HEK293T (cell line): Measurements from ENCODE around the gene RPL38.
"Not testable (repeated sequence)": the region's sequence is repeated elsewhere in the genome, so short reads cannot be mapped to it uniquely, and the experiment has no call there.

Source experiments
- CTCF ChIA-PET: fragments of 350-600 bp; formaldehyde crosslinking; extraction: SDS; loops from one replicate; lab custom pipeline; 2021; ENCODE audit warnings: antibody characterized with exemption, inconsistent platforms; lab: Yijun Ruan, JAX
- POLR2A ChIA-PET: fragments of 350-600 bp; formaldehyde crosslinking; extraction: SDS; loops from one replicate; lab custom pipeline; 2020; ENCODE audit warnings: antibody characterized with exemption, inconsistent platforms; lab: Yijun Ruan, JAX
- DNase-seq: peaks from one replicate; pipeline ENCODE4 v3.0.0; 2012; ENCODE audit warnings: mixed read lengths; ENCODE audit errors: extremely low spot score
- ARNT ChIP-seq: fragments of 450-650 bp; IDR thresholded peaks from 2 replicates; pipeline ENCODE4 v1.6.1; 2017; ENCODE audit warnings: mild to moderate bottlenecking
- BHLHE40 ChIP-seq: fragments of 450-650 bp; IDR thresholded peaks from 2 replicates; pipeline ENCODE4 v1.6.1; 2016; ENCODE audit warnings: mild to moderate bottlenecking, moderate library complexity, borderline replicate concordance
- CTBP1 ChIP-seq: fragments of 450-650 bp; IDR thresholded peaks from 2 replicates; pipeline ENCODE4 v1.6.1; 2016; ENCODE audit warnings: borderline replicate concordance
- ELF4 ChIP-seq: fragments of 450-650 bp; IDR thresholded peaks from 2 replicates; pipeline ENCODE4 v1.6.1; 2017; ENCODE audit warnings: antibody characterized with exemption
- FOXA1 ChIP-seq: fragments of 450-650 bp; IDR thresholded peaks from 2 replicates; pipeline ENCODE4 v1.6.1; 2016; ENCODE audit warnings: mild to moderate bottlenecking
- FOXK2 ChIP-seq: fragments of 450-650 bp; IDR thresholded peaks from 2 replicates; pipeline ENCODE4 v1.6.1; 2016; ENCODE audit warnings: mild to moderate bottlenecking
- FOXM1 ChIP-seq: fragments of 450-650 bp; IDR thresholded peaks from 2 replicates; pipeline ENCODE4 v1.6.1; 2017; ENCODE audit warnings: mild to moderate bottlenecking, borderline replicate concordance
- HDGF ChIP-seq: fragments of 450-650 bp; IDR thresholded peaks from 2 replicates; pipeline ENCODE4 v1.6.1; 2017; ENCODE audit warnings: antibody characterized with exemption, borderline replicate concordance
- L3MBTL2 ChIP-seq: fragments of 450-650 bp; conservative IDR thresholded peaks from 2 replicates; pipeline ENCODE4 v1.6.1; 2016; ENCODE audit warnings: mild to moderate bottlenecking
- LEF1 ChIP-seq: fragments of 450-650 bp; IDR thresholded peaks from 2 replicates; pipeline ENCODE4 v1.6.1; 2017; ENCODE audit warnings: mild to moderate bottlenecking, borderline replicate concordance
- NFRKB ChIP-seq: fragments of 450-650 bp; IDR thresholded peaks from 2 replicates; pipeline ENCODE4 v1.6.1; 2016; ENCODE audit warnings: mild to moderate bottlenecking, moderate library complexity
- SP1 ChIP-seq: fragments of 450-650 bp; IDR thresholded peaks from 2 replicates; pipeline ENCODE4 v1.6.1; 2017
- SUZ12 ChIP-seq: fragments of 450-650 bp; IDR thresholded peaks from 2 replicates; pipeline ENCODE4 v1.6.1; 2016; ENCODE audit warnings: mild to moderate bottlenecking
- TARDBP ChIP-seq: fragments of 450-650 bp; IDR thresholded peaks from 2 replicates; pipeline ENCODE4 v1.6.1; 2016
- ZNF384 ChIP-seq: fragments of 450-650 bp; IDR thresholded peaks from 2 replicates; pipeline ENCODE4 v1.6.1; 2016
- TF ChIP-seq, protein P1 (sequence below): fragments of 450-650 bp; IDR thresholded peaks from 2 replicates; pipeline ENCODE4 v1.6.1; 2016

The RPL38 gene

DNA sequence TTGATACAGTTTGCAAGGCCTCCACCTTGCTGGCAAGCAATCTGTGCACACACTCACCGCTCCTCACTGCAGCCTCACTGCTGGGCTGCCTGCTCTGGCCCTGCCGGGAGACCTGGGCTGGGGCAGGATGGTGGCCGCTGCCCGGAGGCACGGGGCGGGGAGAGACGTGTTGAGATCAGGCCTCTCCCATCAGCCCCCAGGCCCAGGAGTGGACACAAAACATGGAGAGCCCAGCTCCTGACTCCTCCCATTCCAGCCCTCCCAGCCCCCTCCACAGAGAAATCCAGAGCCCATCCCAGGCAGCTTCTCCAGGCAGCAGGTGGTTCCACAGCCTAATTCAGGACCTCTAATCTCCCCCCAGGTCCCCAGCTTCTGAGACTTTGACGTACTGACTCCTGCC is 23.1 kb upstream of the RPL38 start:
- ChIA-PET POLR2A (no interaction called here), CTCF (interaction anchor here (0.6 to 3.3 kb wide), 3 partner anchors 10 to 90 kb away, joined by 3 to 11 read pairs (median 3); no protein-coding TSS in a partner anchor)
- TF ChIP-seq SUZ12 (no peak), ELF4 (no peak), FOXA1 (no peak), BHLHE40 (no peak), SP1 (no peak), L3MBTL2 (no peak), LEF1 (no peak), CTBP1 (no peak), FOXK2 (no peak), NFRKB (no peak), FOXM1 (no peak), ZNF384 (no peak), HDGF (no peak)
- no peak for DNase-seq

DNA sequence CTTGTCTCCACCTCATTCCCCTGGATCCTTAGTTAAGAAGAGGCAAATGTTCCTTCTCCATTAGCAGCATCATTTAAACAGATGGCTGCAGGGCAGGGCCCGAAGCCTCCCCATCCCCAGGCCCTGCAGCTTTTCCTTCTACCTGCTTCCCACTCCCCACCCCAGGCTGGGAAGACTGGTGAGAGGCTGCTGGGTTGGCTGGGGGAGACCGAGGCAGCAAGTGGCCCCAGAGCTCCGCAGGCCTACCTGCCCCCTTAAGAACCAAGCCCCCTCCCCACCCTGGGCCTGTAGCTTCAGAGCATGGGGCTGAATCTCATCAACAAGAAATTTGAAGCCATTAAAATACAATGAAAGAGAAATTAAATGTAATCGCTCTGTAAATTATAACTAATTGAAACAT is 22.1 kb upstream of the RPL38 start:
- TF ChIP-seq FOXM1 (no peak), SP1 (no peak), FOXA1 (no peak)

DNA sequence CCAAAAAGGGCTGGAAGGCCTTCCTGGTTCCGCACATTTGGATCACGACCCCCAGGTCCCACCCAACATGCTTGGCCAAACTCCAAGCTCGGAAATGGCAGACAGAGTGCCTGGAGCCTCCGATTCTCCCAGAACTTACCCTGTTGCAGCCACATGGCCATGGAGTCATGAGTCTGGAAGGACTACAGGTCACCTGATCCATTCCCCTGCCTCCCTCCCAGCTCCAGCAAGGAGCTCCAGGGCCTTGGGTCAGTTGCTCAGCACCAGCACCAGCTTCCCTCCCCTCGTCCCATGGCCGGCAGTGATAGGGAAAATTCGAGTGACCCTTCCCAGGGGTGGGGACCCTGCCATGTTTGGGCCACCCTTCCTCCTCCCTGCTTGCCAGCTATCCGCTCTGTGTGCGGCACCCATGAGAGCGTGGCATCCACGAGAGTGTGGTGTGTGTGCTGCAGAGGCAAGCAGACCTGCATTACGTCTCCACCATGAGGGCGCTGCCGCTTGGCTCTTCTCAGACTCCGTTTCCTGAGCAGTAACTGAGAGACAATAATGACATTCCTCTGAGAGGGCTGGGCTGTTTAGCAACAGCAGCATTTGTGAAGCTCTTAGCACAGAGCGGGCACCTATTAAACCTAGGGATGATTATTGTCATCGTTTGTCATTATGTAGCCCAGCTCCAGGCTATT is 21.3 kb upstream of the RPL38 start:
- DNase-seq: no peak
- CTCF ChIA-PET: interaction anchor here (3.3 kb wide), 1 partner anchor 17 kb away, joined by 11 read pairs; no protein-coding TSS in a partner anchor
- TF ChIP-seq ZNF384 (no peak), L3MBTL2 (no peak), HDGF (no peak), SP1 (no peak)
- POLR2A ChIA-PET: no interaction called here

More for the DNA sequence above, 22.1 kb upstream of the RPL38 start:
- CTCF ChIA-PET: interaction anchor here (3.3 kb wide), 1 partner anchor 18 kb away, joined by 11 read pairs; no protein-coding TSS in a partner anchor
- POLR2A ChIA-PET: no interaction called here
- DNase-seq: no peak

DNA sequence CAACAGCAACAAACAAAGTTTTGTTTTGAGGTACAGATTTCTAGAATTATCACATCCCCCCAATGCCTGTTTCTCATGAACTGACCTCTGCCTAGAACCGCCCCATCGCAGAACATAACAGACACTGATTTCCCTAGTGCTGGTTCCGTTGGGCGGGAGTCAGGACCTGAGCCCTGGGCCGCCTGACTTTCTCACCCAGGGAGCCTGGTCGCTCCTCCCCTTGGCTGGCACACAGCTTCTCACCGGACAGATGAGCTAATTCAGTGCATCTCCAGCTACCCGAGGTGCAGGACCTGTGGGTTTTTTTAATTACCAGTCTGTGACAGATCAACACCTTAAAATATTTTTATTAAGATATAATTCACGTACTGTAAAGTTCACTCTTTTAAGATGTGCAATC is 20.1 kb upstream of the RPL38 start:
- ChIA-PET POLR2A (no interaction called here), CTCF (no interaction called here)
- no peak for TF ChIP-seq ELF4
- no peak for DNase-seq

DNA sequence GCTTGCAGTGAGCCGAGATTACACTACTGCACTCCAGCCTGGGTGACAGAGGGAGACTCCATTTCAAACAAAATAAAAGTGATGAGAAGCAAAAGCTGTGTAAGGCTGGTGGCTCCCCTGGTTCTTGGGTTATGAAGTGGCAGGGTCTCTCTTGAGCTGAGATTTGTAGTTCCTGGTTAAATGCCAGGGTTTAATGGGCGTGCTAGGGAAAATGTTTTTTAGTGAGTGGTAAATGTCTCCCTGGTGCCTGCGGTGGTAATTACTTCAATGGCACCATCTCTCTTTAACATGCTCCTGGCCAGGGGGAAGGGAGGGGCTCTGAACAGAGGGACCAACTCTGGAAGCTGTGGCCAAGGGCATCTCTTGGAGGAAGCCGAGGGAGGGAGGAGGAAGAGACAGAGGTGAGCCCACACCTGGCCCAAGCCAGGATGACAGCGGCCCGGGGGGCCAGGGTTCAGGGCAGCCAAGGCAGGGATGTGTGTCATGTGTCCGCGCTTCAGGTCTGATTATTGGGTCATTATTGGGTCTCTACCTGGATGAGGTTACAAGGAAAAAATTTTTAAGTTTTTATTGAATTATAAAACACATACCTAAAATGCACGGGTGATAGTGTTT is 17.8 kb upstream of the RPL38 start:
- TF ChIP-seq SUZ12 (no peak), FOXA1 (no peak), BHLHE40 (no peak), ELF4 (no peak), ZNF384 (no peak), NFRKB (no peak), ARNT (no peak), SP1 (no peak), CTBP1 (no peak), HDGF (no peak), TARDBP (no peak), FOXM1 (no peak), LEF1 (no peak)
- ChIA-PET POLR2A (no interaction called here), CTCF (interaction anchor here (2.6 kb wide), 1 partner anchor 15 kb away, joined by 17 read pairs; no protein-coding TSS in a partner anchor)
- DNase-seq: no peak

DNA sequence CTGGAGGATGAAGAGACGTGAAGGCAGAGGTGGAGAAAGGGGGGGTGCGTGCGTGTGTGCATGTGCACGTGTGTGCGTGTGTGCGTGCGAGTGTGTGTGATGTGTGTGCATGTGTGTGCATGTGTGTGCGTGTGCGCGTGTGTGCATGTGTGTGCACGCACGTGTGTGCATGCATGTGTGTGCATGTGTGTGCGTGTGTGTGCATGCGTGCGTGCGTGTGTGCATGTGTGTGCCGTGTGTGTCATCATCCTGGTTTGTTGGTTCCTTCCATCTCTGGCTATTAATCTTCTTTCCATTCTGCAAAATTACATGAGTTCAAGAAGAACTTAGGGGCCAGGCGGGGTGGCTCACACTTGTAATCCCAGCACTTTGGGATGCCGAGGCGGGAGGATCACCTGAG is 17.0 kb upstream of the RPL38 start:
- TF ChIP-seq L3MBTL2 (no peak), NFRKB (no peak), ARNT (no peak), FOXA1 (no peak), SUZ12 (no peak), BHLHE40 (no peak), SP1 (no peak), FOXK2 (no peak), HDGF (no peak), CTBP1 (no peak), LEF1 (no peak), FOXM1 (no peak)
- TF ChIP-seq, protein P1, sequence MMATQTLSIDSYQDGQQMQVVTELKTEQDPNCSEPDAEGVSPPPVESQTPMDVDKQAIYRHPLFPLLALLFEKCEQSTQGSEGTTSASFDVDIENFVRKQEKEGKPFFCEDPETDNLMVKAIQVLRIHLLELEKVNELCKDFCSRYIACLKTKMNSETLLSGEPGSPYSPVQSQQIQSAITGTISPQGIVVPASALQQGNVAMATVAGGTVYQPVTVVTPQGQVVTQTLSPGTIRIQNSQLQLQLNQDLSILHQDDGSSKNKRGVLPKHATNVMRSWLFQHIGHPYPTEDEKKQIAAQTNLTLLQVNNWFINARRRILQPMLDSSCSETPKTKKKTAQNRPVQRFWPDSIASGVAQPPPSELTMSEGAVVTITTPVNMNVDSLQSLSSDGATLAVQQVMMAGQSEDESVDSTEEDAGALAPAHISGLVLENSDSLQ: no peak
- ChIA-PET CTCF (interaction anchor here (2.6 kb wide), 1 partner anchor 14 kb away, joined by 17 read pairs; no protein-coding TSS in a partner anchor), POLR2A (no interaction called here)
- DNase-seq: no peak

DNA sequence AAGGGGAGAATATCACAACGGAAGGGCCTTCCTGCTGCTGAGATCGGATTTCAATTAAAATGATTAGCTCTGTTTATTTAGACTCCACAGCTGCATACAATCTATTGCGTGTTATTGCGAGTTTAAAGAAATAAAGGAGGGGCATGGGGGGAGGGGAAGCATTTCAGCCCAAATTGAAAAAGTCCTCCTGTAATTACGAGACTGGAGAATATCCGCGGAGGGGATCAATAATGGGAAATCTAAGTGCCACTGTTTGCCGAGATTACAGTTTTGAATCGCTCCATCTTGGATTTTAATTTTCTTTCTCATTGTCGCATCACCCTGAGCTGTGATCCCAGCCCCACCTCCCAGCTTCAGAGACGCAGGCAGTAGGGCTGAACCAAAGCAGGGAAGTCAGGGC is 15.7 kb upstream of the RPL38 start:
- CTCF ChIA-PET: interaction anchor here (2.6 kb wide), 1 partner anchor 13 kb away, joined by 17 read pairs; no protein-coding TSS in a partner anchor
- TF ChIP-seq TARDBP (no peak), SUZ12 (no peak), NFRKB (no peak), FOXK2 (no peak), CTBP1 (no peak), LEF1 (no peak), HDGF (no peak), ZNF384 (no peak), SP1 (no peak), L3MBTL2 (no peak), BHLHE40 (no peak)
- TF ChIP-seq, protein P1: no peak
- POLR2A ChIA-PET: no interaction called here
- no peak for DNase-seq

DNA sequence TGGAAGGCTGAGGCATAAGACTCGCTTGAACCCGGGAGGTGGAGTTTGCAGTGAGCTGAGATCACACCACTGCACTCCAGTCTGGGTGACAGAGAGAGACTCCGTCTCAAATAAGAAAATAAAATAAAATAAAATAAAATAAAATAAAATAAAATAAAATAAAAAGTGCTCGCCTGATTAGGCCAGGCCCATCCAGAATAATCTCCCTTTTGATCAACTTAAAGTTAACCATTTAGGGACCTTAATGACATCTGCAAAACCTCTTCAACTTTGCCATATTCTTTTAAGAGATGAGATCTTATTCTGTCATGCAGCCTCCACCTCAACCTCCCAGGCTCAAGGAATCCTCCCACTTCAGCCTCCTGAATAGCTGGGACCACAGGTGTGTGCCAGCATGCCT is 14.8 kb upstream of the RPL38 start:
- DNase-seq, POLR2A ChIA-PET: not testable (repeated sequence)
- CTCF ChIA-PET: interaction anchor here (3.8 kb wide), 1 partner anchor 11 kb away, joined by 29 read pairs; no protein-coding TSS in a partner anchor
